ENCODE measurements around the gene U2SURP. TPM values are rescaled to one million over a fixed set of nuclear protein-coding genes. Genes with fewer than 3 reads are reported as not detected.

Gene U2SURP
- total RNA-seq, 1 experiment from 2014 or later, result 275 TPM

- Mint-ChIP-seq H3K27ac (ENCODE audit: unreplicated experiment) (no peak overlapping the region), H3K27me3 (ENCODE audit: unreplicated experiment) (peaks cover 37% of the 10 kb centered on the region), H3K9me3 (ENCODE audit: low read depth, unreplicated experiment) (peaks cover 2% of the 10 kb centered on the region), H3K36me3 (ENCODE audit: insufficient read depth, unreplicated experiment) (no peaks in the 10 kb centered on the region), H3K4me1 (ENCODE audit: low read depth, unreplicated experiment) (no peaks in the 10 kb centered on the region), H3K4me3 (ENCODE audit: low read depth, unreplicated experiment) (no peak overlapping the region)
- CTCF ChIA-PET, result interaction anchor here (0.6 kb wide), 1 partner anchor 69 kb away, joined by 3 read pairs; no protein-coding TSS in a partner anchor
- no peak for TF ChIP-seq CTCF (IDR thresholded peaks at IDR 0.05; ENCODE audit: unreplicated experiment)
- no TSS peak for BruUV-seq (replicated peaks)
- DNase-seq, result no peak
- intact Hi-C loops (cut with micrococcal nuclease; ENCODE audit: unreplicated experiment), result no loop called here
Observed at GRCh38 chr3:143084856-143085731, 83.7 kb downstream of the U2SURP start.

- Mint-ChIP-seq H3K4me3 (ENCODE audit: low read depth, unreplicated experiment) (no peak overlapping the region), H3K27me3 (ENCODE audit: unreplicated experiment) (peaks cover 17% of the 10 kb centered on the region), H3K9me3 (ENCODE audit: low read depth, unreplicated experiment) (peaks cover 2% of the 10 kb centered on the region), H3K27ac (ENCODE audit: unreplicated experiment) (no peak overlapping the region), H3K36me3 (ENCODE audit: insufficient read depth, unreplicated experiment) (no peaks in the 10 kb centered on the region), H3K4me1 (ENCODE audit: low read depth, unreplicated experiment) (no peaks in the 10 kb centered on the region)
- no peak for DNase-seq
- TF ChIP-seq CTCF (IDR thresholded peaks at IDR 0.05; ENCODE audit: unreplicated experiment), result no peak
- CTCF ChIA-PET, result no interaction called here
- BruUV-seq (replicated peaks), result no TSS peak
- intact Hi-C loops (cut with micrococcal nuclease; ENCODE audit: unreplicated experiment), result no loop called here
Observed at GRCh38 chr3:143088835-143089234, 87.5 kb downstream of the U2SURP start.

- TF ChIP-seq CTCF (IDR thresholded peaks at IDR 0.05; ENCODE audit: unreplicated experiment), result no peak
- Mint-ChIP-seq H3K4me1 (ENCODE audit: low read depth, unreplicated experiment) (no peaks in the 10 kb centered on the region), H3K27ac (ENCODE audit: unreplicated experiment) (no peak overlapping the region), H3K4me3 (ENCODE audit: low read depth, unreplicated experiment) (no peak overlapping the region), H3K27me3 (ENCODE audit: unreplicated experiment) (peaks cover 17% of the 10 kb centered on the region), H3K36me3 (ENCODE audit: insufficient read depth, unreplicated experiment) (no peaks in the 10 kb centered on the region), H3K9me3 (ENCODE audit: low read depth, unreplicated experiment) (no peaks in the 10 kb centered on the region)
- no peak for DNase-seq
- intact Hi-C loops (cut with micrococcal nuclease; ENCODE audit: unreplicated experiment), result no loop called here
- CTCF ChIA-PET, result interaction anchor here (0.6 kb wide), 1 partner anchor 908 kb away, joined by 10 read pairs; no protein-coding TSS in a partner anchor
- no TSS peak for BruUV-seq (replicated peaks)
Observed at GRCh38 chr3:143089965-143090364, 88.6 kb downstream of the U2SURP start.

DNA sequence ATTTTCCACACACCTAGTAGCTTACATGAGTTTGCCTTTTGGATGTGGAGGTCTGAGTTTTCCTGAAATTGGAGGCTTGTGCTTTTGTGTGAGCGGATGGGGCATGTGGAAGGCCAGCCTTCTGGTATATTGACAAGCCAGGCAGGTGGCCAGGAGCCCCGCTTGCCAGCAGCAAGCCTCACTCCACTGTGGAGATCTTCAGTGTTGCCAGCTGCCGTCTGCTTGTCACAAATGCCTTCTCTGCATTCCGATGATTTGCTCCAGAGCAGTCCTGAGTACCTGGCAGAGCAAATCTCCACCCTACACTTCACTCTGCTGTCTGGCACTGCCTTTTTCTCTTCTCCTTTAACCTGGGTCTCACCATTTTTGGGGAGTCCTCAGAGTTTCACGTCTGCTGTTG, 89.1 kb downstream of the U2SURP start:
- no TSS peak for BruUV-seq (replicated peaks)
- CTCF ChIA-PET, result interaction anchor here (0.6 kb wide), 2 partner anchors 735 to 908 kb away, joined by 3 to 10 read pairs; no protein-coding TSS in a partner anchor
- H3K4me3 Mint-ChIP-seq (ENCODE audit: low read depth, unreplicated experiment), result no peak overlapping the region
- H3K27ac Mint-ChIP-seq (ENCODE audit: unreplicated experiment), result no peak overlapping the region
- H3K27me3 Mint-ChIP-seq (ENCODE audit: unreplicated experiment), result peaks cover 17% of the 10 kb centered on the region
- intact Hi-C loops (cut with micrococcal nuclease; ENCODE audit: unreplicated experiment), result no loop called here
- no peaks in the 10 kb centered on the region for H3K9me3 Mint-ChIP-seq (ENCODE audit: low read depth, unreplicated experiment)
- no peaks in the 10 kb centered on the region for H3K36me3 Mint-ChIP-seq (ENCODE audit: insufficient read depth, unreplicated experiment)
- H3K4me1 Mint-ChIP-seq (ENCODE audit: low read depth, unreplicated experiment), result no peaks in the 10 kb centered on the region
- TF ChIP-seq CTCF (IDR thresholded peaks at IDR 0.05; ENCODE audit: unreplicated experiment), result no peak
- no peak for DNase-seq

Measured in Calu3 (cell line).